HG03575 (cell line): ENCODE measurements around the gene TRAPPC11.

Experiments
- ATAC-seq: cut with Tn5 transposase; IDR thresholded peaks from one replicate; pipeline ENCODE4 v1.9.1; 2021; ENCODE audit not compliant: unreplicated experiment, insufficient number of reproducible peaks, low FRiP score; ENCODE audit errors: extremely low read depth

TRAPPC11 gene

DNA sequence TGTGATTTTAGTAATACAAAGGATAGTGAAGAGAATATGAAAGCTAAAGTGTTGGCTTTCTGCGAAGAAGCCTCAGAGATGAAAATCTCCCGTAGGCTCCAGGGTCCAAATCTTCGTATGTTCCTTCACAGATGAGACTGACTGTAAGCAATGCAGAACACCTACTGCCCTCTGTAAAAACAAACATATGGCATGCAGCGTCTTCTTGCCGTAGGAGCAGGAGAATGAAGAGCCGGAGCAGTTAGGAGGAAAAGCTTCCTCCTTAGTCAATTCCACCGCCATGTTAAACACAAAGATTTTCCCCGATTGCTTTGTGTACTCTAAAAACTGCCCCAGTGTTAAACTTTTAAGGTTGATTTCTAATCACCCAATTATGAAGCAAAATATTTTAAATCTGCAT is 22.6 kb upstream of the TRAPPC11 start:
- no peak for ATAC-seq

DNA sequence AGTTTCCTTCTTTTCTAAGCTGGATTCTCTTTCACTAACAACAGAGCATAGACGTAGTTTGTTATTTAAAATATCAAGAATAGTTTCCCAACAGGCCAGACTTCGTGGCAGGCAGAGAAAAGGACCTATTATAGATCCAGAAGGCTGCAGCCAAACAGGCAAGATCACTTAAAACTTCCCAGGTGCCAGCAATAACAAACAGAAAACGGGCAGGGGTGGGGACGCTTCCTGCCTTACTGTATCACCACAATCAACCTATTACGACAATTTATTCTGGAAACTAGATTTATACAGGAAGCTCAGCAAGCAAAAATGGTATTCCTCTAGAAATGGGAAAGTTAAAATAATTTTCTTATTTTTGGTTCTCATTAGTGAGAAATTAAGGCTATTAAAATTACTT is 22.2 kb upstream of the TRAPPC11 start:
- ATAC-seq = no peak

DNA sequence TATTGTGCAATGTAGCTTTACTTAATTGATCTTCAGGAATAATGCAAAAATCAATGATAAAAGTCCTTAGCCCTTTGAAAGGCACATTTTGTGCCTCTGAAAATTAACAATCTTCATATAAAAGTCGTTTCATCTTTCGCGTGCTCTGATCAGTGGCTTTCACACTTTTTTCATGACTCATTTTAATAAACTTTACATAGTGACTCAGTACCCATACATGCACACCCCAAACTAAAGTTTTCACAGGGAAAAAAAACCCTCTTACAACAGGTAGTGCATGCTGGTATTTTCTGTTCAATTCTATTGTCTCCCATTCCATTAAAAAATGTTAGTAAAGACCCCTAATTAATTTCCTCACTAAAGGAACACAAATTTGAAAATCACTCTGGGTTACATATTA is 21.6 kb upstream of the TRAPPC11 start:
- ATAC-seq = no peak

DNA sequence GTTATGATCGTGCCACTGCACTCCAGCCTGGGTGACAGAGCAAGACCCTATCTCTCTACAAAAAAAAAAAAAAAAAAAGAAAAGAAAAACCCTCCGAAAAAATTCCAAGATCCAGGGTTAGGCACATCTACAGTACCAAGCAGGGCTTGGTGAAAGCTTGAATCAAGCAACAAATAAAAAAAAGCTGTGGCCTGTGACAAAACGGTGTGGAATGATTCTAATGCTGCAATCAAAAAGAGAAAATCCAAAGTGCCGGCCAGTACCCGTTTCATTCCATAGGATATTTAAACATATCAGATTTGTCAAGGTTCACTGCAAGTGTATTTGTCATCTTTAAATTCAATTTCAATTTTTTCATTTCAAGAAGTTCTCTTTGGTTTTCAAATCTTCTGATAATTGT is 20.7 kb upstream of the TRAPPC11 start:
- no peak for ATAC-seq

DNA sequence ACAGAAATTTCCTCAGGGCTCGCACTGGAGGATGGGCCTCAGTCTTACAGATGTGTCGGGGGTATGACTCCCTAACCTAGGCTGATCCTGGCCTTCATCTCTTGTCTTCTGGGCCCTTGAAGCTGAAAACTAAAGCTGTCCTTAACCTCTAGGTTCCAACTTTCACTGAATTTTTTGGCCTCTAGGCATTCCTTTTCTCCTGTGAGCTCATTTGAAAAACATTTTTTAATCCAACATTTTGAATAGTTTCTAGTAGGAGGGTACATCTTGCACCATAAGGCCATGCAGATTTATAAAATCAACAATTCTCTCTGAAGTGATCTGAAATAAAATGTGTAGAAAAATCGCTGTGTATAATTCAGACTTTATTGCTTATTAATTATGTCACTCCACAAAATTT is 19.8 kb upstream of the TRAPPC11 start:
- ATAC-seq = no peak

DNA sequence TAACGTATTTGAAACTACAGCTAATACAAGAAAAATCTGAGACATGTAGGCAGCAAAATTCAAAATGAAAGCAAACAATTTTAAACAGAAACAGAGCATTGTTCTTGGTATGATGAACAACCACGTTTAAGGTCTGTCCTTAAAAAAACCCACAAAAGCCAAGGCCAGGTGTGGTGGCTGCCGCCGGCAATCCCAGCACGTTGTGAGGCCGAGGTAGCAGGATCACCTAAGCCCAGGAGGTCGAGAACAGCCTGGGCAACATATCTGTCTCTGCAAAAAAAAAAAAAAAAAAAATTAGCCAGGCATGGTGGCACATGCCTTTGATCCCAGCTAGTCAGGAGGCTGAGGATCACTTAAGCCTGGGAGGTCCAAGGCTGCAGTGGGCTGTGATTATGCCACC is 13.8 kb upstream of the TRAPPC11 start:
- no peak for ATAC-seq

DNA sequence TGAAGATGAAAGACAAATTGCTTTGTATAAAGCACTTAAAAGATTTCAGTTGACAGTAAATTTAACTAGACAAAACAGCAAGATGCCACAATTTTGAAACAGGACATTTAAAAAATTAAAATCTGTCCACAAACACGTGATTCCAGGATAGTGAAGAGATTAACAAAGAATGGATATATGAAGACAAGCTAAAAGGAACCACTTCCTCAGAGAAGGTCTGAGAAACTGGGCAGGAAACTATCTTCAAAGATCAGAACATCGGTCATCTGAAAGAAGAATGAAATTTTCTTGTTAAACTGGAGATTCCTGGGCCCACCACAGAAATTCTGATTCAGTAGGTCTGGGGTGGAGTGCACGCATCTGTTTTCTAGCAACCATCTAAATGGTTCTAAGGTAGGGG is 1.5 kb upstream of the TRAPPC11 start:
- no peak for ATAC-seq

DNA sequence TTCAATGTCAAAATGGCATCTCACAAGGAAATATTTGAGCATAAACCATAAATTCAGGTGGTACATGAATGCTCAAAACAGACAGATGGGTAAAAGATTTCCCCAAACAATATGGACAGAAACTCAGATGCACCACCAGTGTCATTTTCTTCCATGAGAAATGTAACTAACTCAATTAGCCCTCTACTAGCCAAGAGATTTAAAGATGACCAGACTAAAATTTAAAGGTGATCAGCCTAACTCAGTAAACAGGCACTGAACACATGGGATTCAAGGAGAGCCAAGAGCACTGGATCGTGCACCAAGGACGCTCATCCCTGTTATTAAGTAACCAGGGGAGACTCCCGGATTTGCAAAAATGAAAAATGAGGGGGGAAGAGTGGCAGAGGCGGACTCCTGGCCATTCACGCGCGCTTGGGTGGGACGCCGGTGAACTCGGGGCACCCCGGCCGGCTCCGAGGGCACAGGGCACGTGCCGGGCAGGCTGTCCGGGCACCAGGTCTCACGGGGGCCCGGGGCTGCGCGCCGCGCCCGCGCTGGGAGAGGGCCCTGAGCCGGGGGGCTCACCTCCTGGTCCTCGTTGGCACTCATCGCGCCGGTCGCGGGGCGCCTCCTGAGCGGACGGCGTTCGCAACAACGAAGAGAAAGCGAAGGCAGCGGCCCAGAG is 598 bp upstream of the TRAPPC11 start:
- peak; percentile 6 for ATAC-seq

DNA sequence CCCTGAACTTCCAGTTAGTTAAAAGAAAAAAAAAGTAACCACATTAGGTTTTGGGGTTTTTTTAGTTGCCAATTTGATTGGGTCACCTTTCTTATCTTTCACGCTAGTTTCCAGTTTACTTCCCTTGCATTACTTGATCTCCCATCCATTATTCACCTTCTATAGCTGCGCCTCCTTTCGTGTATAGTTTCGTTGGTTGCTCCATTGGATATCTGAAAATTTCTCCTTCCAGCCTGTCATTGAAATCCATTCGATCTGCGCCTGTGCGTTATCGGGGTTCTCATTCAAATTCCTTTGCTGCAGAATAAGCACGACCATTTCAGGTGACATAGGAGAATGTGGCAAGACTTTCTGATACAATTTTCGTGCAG is 764 bp downstream of the TRAPPC11 start:
- ATAC-seq = no peak

DNA sequence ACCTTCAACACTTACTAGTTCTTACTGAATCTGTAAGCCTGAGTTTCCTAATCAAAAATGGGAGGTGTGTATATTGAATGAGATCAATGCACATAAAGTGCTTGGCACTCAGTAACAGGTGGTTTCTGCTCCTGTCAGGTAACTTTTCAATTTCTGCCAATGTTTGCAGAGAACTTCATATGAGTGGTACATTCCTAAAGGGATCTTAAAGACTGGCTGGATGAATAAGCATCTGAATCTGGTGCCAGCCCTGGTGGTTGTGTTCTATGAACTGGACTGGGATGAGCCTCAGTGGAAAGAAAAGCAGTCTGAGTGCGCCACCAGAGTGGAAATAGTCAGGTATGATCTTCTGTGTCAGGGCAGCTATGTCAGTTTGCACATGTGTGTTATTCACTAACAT is 7.0 kb downstream of the TRAPPC11 start:
- ATAC-seq = no peak

DNA sequence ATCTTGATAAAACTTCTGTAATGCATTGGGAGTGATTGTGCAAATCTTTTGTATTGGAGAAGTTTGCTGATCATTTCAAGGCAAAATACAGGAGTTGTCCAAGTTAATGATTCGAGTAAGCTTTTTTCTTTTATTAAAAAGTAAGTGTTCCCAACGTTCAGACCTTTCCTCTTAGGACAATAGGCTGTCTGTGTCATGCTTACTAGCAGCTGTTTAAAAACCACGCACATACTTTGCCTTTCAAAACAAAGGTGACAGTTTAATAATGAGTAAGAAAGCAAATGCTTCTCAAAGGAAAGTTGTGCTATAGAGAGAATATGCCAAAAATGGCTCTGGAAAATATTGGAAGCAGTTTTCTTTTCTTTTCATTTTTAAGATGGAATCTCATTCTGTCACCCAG is 11.2 kb downstream of the TRAPPC11 start:
- no peak for ATAC-seq

DNA sequence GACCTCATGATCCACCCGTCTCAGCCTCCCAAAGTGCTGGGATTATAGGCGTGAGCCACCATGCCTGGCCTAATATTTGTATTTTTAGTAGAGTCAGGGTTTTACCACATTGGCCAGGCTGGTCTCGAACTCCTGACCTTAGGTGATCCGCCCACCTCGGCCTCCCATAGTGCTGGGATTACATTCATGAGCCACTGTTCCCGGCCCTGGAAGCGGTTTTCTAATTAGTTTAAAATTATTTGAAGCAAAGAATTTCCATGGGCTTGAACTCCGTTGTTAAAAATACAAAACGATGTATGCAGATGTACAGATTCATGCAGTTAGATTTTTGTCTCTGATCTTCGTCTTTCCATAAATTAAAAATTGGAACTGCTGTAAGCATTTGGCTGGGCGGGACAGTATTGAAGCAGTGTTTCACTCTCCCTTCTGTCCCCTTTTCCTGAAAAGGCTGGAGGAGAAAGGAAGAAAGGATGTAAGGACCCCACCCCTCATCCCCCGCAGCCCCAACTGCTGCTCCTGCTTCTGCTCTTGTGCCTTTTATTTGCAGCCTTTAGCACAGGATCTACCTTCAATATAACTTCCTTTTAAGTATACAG is 12.0 kb downstream of the TRAPPC11 start:
- no peak for ATAC-seq

DNA sequence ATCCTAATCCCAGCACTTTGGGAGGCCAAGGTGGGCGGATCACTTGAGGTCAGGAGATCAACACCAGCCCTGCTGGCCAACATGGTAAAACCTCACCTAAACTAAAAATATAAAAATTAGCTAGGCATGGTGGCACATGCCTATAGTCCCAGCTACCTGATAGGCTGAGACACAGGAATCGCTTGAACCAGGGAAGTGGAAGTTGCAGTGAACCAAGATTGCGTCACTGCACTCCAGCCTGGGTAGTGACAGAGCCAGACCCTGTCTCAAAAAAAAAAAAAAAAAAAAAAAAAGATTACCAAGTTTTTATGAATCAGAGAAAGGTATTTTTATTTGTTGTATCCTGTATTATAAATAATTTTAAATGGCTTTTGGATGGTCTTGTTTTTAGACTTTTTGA is 15.1 kb downstream of the TRAPPC11 start:
- ATAC-seq = no peak

DNA sequence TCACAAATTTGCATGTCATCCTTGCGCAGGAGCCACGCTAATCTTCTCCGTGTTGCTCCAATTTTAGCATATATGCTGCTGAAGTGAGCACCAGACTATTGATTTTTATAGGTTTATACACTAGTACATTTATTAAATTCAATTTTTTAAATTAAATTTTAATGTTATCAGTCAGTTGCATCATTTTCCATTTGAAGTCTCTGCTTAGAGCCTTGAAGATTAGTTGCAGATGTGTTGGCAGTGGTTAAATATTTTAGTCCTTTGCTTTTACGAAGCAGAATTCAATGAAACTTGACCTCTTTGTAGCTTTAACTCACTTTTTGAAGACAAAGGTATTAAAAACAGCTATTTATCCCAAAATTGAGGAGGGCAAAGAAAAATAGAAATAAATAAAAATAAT is 16.5 kb downstream of the TRAPPC11 start:
- ATAC-seq = no peak

DNA sequence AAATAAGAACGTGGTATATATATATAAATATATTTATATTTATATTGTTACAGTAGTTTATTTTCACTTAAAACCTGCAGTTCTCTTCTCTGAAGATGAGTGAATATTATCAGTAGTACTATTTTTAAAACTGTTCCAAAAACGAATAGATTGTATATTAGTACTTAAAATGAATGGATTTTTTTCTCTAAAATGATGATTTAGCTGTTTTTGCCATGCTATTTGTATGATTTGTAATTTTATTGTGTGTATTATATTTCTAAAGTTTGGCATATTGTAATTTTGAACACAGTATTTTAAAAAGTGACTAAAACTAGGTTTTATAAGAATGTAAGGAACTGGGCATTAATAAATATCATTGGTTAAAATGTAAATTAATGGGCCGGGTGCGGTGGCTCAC is 22.0 kb downstream of the TRAPPC11 start:
- ATAC-seq = no peak

DNA sequence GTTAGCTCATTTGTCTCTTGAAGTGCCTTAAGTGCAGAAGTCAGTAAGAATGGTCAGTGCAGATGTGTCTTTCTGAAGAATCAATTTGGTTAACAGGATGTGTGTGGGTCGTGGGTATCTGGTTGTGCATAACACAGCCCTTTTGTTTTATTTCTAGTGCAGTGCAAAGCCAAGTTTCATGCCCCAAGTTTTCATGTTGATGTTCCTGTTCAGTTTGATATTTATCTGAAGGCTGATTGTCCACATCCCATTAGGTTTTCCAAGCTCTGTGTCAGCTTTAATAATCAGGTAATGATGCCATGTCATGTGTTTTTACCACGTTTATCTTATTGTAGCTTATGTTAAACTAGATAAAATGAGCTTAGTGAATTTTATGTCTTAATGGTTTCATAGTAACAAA is 27.4 kb downstream of the TRAPPC11 start:
- no peak for ATAC-seq

DNA sequence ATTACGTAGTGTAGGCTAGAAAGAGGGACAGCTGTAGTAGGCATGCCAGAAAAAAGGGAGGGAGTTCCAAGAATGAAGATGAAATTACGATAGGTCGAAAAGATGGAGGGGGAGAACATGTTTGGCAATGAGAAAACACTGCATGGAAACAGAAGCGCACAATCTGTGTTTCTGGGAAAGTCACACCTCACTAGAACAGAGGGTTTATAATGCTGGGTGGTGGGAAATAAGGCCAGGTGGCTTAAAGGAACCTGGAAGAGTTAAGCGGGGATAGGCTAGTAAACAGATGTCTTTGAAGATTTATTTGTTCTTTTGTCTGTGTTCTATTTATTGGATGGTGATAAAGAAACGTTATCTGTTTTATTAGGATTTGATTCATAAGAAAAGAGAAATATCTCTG is 29.1 kb downstream of the TRAPPC11 start:
- no peak for ATAC-seq

DNA sequence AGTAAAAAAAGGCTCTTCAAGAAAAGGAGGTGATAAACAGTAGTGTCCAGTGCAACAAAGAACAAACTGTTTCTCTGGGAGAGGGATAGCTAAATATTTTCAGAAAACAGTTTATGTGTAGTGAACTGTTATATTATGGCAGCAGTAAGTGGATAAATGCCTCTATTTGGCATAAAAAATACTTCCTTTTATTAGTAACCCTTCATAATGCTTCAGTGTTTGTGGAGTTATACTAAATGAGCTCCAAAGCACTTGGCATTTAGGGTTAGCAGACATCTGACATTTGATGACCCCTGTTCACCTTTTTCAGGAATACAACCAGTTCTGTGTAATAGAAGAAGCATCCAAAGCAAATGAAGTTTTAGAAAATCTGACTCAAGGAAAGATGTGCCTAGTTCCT is 31.9 kb downstream of the TRAPPC11 start:
- ATAC-seq = no peak

DNA sequence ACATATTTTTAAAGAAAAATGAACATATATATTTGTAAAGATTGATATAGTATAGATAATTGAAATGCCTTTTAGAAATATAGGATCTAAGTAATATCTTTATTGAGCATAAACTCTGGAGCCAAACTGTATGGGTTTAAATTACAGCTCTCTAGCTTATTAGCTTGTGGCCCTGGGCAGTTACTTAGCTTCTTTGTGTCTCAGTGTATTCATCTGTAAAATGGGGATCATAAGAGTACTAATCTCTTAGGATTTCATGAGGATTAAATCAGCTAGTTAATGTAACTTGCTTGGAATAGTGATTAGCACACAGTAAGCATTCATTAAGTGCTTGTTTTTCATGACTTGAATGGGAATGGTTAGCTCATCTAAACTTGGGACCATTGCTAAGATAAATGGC is 32.8 kb downstream of the TRAPPC11 start:
- ATAC-seq = no peak

DNA sequence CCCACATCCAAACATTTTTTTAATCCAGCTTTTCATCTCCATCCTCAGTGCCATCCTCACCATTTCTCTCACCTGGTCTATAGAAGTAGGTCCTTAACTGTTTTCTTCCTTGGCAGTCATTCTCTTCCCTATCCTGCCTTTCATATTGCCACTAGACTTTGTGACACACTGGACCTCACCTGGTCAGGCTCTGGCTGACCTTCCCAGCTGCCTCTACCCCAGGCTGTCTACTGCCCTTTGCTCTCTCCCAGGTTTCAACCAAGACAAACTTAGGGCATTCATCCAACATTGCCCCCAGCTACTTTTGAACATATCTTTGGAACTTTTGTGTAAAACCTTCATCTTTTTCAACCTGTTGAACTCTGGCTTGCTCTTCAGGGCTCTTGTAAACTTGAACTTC is 39.8 kb downstream of the TRAPPC11 start:
- no peak for ATAC-seq

DNA sequence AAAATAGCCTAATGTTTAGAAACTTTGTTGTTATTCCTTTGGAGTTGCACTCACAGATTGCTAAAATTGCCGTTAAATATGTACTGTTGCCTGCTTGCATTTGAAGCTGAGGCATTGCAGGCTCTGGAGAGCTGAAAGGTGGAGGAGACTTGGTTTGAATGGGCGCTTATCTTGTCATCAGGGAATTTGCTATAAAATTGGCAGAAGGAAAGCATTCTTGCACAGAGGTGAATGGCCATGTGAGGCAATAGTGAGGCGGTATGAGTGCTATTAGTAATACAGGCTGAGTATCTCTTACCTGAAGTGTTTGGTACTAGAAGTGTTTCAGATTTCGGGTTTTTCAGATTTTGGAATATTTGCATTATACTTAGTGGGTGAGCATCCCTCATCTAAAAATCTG is 41.3 kb downstream of the TRAPPC11 start:
- ATAC-seq = no peak
